NCI-H1048 (cell line): ENCODE data around the gene AK8.

Experiments
- DNase-seq: peaks from one replicate; lab custom pipeline; 2025; lab: John Stamatoyannopoulos, UW

Gene AK8, protein sequence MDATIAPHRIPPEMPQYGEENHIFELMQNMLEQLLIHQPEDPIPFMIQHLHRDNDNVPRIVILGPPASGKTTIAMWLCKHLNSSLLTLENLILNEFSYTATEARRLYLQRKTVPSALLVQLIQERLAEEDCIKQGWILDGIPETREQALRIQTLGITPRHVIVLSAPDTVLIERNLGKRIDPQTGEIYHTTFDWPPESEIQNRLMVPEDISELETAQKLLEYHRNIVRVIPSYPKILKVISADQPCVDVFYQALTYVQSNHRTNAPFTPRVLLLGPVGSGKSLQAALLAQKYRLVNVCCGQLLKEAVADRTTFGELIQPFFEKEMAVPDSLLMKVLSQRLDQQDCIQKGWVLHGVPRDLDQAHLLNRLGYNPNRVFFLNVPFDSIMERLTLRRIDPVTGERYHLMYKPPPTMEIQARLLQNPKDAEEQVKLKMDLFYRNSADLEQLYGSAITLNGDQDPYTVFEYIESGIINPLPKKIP

DNA sequence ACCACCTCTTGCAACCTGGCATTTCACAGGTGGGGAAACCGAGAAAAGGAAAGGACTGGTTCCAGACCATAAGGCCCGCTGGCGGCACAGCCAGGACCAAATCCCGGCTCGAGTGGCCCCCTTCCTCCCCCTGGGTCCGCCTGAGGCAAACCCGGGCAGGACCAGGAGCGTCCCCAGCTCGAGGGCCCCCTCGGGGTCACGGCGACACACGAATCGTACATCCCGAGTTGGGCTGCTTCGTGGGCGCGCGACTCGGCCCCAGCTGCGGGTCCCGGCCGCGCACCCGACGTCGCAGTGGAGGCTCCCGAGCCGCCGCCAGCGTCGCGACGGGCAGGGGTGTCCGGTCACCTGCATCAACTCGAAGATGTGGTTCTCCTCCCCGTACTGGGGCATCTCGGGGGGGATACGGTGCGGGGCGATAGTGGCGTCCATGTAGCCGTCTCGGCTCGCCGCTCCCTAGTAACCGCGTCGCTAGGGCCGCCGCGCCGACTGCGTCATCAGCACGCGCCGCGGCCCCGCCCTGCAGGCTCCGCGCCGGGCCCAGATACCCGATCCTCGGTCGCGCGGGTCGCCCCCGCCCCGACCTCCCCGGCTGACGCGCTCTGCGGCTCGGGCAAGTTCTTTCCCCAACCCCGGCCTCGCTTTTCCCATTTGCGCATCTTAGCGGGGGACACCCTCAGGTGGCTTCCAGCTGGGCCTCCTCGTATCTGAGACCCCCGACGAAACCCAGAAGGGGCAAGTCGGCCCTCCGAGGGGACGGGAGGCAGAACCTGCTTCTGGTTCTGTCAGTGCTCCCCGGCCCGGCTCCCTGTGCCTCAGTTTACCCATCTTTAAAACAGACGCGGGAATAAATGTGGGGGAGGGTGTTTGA, at the start of gene AK8:
AK8 (minus strand) TSS at position 461 of the 871 bp plus-strand sequence; CDS start at position 432, 29 bp downstream.
- peak; percentile 47 for DNase-seq

DNA sequence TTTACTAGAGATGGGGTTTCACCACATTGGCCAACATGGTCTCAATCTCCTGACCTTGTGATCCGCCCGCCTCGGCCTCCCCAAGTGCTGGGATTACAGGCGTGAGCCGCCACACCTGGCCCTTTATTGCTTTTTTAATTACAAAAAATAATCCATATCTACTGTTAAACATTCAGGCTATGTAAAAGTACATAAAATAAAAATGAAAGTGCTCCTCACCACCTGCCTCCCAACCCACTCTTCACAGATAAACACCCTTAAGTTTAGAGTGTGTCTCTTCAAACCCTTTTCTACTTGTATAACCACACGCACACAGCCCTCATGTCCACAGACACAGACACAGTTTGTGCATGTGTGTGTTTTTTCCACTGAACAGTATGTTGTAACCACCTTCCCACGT, 49.6 kb upstream of the AK8 start:
- no peak for DNase-seq

DNA sequence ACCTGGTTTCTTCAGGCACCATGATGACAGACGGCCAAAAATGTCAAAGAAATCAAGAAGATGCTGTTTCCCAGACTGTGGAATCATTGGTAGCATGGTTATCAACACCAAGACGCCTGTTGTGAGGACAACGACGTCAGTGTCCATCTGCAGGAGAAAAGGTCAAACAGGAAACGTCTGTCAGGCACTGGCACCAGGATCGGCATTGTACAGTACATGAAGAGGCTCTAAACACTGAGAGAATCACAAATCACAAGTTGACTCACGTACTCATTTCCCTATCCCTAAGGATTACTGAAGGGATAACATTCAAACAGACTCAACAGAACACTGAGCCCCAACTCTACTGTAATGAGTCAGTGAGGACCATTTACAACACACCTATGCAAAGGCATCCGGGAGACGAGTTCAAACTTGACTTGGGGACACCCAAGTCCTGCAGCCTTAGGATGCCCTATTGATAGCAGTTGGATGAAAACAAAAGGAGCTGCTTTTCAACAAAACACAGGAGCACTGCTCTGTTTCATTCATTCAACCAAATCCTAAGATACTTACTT, 45.3 kb upstream of the AK8 start:
- no peak for DNase-seq

DNA sequence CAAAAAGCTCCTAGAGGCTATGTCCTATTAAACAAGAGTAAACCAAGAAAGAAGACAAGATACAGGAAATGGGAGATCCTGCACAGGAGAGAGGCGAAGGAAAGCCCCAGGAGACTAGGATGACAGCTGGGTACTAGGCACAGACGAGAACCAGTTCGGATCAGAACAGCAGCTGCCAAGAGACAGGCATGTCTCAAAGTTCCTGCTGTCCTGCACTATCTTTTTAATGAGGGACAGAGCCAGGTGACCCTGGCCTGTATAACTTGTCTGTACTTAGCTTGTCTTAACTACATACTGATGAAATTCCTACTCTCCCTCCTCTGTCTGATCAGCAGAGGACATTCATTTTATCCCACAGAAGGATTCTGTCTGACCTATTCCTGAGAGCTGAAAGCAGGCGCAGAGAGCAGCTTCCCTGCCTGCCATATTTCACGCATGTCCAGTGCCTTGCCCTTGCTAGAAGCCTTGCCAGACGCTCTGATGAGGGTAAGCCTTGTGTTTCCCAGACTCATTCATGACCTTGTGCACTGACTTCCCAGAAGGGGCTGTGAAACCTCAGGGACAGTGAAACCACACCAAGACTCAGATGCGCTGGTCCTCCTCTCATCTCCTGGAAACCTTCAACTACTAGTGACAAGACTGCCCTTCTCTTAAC, 41.7 kb upstream of the AK8 start:
- DNase-seq: no peak

DNA sequence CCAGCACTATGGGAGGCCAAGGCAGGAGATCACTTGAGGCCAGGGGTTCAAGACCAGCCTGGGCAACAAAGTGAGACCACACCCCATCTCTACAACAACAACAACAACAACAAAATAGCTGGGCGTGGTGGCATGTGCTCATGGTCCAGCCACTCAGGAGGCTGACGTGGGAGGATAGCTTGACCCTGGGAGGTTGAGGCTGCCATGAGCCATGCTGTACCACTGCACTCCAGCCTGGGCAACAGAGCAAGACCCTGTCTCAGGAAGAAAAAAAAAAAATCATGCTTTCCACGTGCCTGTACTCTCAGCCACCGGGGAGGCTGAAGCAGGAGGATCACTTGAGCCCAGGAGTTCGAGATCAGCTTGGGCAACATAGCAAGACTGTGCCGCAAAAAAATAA, 36.8 kb upstream of the AK8 start:
- no peak for DNase-seq

DNA sequence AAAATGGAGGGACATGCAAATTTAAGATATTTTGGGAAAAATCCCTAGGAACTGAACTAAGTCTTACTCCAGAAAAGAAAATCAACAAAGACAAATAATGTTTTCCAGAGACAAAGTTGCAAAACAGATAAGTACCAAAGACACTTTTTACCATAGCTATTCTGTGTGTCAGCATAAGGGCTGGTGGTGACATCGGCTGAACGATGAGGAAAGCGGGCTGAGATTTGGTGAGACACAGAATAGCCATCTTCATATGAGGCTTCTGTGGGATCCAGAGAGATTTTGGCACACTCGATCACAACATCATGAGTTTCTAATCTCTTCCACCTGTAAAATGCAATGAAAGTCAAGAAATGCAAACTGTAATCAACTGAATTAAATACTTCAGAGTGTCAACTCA, 34.0 kb upstream of the AK8 start:
- DNase-seq: no peak

DNA sequence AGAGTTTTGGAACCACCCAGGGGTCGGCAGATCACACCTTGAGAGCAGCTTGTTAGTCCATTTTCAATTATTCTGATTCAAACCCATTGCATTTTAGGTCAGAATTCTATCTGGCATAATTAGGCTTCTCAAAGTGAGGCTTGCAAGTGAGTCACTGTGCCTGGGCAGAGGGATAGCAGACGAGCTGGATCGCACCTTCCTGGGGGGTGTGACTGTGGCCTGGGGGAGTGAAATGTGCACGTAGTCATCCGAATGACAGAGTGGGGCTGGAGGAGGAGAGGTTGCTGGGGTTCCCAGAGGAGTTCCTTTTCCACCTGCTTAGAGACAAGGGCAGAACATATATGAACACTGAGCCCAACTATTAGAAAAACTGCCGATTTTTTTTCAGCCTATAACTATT, 32.3 kb upstream of the AK8 start:
- DNase-seq: no peak

DNA sequence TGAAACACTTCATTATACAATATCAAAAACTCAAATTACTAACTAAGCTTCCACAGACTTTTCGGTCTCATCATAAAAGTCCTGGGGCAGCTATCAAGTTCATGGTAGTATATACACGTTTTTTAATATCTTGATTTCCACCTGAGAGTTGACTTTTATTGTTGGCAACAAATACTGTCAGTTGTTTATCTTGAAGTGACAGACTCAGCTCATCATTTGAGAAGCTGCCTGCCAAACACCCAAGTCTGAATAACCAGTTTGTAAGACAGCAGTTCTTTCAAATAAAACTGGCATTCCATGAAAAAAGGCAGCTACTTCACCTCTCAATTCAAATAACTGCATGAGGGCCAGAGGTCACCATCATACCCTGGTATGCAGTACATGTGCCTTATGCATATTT, 31.2 kb upstream of the AK8 start:
- no peak for DNase-seq

DNA sequence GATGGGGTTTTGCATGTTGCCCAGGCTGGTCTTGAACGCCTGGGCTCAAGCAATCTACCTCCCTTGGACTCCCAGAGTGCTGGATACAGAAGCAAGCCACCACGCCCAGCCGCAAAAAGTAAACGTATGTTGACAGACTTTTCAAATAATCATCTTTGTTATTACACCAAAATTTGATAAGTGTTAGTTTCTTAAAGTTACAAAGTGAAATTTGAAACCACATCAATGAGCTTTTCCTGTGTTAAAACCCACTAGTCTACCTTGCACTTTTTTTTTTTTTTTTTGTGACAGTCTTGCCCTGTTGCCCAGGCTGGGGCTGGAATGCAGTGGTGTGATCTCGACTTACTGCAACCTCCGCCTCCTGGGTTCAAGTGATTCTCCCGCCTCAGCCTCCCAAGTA, 30.6 kb upstream of the AK8 start:
- no peak for DNase-seq

DNA sequence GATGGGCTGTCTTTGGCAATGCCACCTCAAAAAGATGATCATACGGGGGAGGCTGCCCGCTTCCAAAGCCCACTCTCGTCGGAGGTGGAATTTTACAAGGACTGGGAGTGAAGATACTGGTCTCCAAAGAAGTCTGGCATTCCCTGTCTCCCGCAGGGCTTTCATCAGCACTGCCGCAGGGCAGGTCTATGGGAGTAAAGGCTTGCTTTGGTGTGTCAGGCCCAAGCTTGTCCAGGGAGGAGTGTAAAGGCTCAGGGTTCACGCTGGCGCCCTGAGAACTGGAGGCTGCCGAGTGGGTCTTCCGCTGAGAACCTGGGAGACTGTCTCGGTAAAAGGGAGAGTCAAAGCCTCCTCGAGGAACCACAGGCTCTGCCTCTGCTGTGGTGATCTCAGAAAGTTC, 27.6 kb upstream of the AK8 start:
- no peak for DNase-seq

DNA sequence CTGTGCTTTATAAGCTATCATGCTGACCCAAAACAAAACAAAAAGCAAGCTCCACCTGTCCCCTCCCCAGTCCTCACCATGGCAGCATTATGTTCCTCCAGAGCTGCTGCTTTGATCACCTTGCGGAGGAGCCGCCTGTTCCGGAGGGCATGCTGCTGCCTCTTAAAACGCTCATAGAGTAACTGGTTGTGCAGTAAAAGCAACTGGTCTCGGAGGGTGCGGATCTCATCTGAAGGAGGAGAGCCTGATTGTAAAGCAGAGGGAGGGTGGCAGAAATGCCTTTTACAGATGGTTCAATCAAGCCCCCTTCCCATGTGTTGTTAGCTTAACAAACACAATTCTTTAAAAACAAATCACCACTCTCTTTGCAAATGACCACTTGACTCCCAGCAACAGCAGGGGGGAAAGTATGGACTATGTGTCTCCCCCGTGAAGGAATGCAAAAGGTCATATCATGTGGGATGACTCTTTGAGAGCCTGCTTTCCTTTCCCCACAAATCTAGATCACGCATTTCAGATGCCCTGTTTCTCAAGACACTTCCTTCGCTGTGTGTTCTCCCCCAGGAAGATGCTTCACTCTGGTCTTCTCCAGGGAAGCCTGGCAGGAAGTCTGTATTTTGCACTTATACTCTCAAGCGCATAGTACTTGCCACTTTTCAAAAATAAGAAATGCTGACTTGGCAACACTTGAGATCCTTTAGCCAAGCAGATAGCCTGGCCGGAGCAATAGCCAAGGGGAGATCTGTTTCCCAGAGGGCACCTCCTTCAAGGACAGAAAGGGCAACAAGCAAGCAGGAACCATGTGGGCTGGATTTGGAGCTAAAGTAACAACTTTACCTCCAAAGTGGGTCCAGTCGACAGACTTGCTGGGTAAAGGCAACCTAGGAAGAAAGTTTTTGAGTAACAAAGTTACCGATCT, 25.7 kb upstream of the AK8 start:
- no peak for DNase-seq

DNA sequence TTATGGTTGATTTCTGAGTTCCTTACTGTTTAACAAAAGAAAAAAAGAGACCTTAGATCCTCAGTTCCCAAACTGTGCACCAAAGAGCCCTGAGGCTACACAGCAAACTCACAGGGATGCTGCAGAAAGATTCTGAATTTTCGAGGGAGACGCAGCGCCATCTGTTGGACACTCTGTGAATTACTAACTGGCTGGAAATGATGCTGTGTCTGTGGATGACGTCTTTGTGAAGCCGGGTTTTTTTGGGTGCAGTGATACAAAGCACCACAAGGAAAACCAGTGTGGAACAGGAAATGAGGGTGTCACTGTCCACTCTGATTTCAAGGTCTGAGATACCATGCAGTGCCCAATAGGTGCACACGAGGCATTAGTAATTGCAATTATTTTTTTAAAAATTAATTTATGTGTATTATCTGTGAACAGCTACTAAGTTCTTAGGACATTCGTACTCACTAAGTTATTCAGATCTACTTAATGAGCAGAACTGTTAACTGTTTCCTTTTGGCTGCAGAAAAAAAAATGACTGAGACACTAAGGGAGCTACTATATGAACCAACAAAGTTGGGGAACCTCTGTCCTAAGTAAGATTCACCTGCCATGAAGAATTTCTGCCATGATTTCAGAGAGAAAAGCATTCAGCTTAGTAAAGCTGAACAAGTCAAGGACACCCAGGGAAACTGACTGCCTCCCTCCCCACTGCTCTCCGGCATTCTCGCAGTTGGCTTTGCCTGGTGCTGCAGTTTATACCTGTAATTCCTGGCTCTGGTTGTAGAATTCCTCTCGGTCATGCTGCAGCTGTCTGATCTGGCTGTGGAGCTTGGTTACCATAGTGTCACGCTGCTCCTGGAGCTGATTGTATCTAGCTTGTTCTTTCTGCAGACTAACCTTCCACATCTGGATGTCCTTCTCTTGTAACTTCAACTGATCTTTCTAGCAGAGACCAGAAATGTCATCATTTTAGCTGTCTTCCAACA, 24.1 kb upstream of the AK8 start:
- peak; percentile 40 for DNase-seq

DNA sequence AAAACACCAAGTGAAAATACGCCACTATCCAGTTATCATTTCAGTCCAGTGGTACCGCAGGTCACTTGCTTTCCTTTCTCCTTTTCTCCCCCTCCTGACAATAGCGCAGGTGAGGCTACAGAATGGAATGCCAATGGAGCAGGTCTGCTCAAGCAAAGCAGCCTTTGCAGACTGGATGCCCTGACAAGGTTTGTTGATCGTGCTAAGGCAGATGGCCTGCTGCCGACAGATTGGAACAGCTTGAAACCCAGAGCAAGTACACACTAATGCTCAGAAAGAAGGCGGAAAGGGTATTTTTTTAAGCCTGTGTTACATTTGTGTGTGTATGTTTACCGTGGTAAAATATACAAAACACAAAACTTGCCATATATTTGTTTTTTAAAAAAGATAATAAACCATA, 20.0 kb upstream of the AK8 start:
- DNase-seq: no peak

DNA sequence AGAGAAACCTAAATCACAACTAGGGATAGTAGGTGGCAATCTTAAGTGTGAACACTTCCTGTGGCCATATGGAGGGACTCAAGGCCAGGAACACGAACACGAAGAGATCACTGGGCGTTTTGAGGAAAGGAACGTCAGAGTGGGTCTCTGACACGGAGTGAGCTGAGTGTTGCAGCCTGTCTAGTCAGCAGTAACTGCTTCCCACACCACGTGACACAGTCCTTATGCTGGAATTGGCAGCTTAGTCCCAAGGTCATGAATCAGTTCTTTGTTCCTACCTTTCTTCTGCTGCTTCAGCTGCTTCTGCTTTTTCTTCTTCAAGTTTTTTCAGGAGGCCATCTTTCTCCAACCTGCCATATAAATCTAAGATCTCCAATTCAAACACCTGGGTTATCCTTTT, 18.8 kb upstream of the AK8 start:
- no peak for DNase-seq

DNA sequence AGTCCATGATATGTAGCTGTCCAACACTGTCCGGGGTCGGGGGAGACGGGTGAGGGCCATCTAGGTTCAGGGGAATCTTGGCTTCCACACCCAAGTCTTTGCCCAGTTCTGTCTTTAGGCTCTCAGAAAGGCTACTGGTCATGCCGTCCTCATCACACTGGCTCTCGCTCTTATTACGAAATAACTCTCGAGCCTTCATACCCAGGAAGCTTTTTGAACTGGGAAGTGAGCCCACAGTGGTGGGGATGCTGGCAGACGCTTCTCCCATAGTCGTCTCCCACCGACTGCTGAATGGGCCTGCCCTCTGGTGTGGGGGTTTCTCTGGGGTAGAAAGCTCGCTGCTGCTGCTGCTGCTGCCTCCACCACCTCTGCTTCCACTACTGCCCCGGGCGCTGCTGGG, 18.2 kb upstream of the AK8 start:
- no peak for DNase-seq

DNA sequence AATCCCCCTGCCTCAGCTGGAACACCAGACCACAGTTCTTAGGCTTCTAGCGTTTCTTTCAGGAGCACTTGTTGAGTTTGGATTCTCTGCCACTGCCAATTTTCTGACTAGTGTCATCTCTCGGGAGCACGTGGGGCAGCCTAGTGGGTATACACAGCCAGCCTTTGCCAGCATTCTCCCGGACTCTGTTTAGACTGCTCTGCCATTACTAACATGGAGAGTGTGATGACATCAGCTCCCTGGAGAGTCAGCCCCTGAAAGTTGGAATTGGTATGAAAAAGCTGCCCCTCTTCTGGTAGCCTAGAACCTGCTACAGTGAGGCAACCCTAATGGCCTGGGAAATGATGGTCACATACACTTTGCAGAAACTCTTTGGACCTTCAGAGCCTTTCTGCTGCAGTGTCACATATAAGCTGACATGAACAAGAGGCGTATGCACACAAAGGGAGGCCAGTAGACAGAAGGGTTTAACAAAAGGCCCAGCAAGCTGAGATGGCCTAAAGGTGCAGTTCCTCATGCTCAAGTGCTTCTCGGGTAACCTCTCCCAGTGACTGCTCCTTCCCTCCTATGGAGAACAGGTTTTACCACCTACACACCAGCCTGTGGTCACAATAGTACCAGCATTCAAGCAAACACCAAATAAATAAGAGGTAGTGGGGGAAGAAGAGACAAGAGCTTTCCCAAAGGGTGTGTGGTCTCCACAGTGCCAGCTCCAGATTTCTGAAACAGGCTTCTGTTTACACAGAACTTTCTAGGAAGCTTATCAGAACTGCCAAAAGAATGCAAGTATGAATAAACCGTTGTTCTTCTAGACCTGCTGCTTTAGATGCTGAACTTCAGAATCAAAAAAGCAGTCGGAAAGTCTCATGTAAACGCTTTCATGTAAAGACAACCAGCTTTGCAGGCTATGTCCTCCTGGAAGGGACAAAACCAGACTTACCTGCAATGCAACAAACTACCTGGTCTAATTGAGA, 17.1 kb upstream of the AK8 start:
- no peak for DNase-seq

DNA sequence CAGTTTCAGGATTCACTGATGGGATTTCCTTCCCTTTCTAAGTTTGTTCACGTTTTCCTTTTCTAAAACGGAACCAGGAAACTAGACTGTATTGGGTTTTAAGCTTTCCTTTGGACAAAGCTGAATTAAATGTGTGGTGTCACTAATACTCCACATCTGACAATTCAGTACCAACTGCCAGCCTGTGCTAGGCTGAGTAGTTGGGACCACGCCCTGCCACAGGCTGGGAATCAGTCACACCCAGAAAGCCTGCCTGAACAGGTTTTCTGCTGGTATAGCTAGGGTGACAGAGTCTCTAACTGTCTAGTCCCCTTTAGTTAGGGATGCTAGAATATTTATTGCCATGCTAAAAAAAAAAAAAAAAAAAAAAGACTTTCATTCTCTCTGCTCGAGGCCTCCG, 16.3 kb upstream of the AK8 start:
- no peak for DNase-seq

DNA sequence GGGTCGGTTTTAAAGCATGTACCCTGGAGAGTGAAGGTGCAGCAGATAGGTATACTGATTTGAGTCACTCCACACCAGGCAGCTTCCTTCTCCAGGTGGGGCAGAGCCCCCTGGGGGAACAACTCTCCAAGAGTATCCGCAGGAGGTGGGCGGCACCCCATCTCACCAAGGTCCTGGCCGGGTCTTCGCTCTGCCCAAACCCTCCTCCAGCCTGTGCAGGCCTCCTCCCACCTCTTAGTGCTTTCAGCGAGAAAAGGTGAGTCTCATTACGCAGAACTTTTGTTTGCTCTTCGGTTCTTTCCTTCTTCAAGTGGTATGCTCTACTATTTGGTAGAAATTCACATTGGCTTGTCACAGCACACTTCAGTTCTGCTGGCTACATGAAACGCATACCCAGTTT, 14.3 kb upstream of the AK8 start:
- no peak for DNase-seq

DNA sequence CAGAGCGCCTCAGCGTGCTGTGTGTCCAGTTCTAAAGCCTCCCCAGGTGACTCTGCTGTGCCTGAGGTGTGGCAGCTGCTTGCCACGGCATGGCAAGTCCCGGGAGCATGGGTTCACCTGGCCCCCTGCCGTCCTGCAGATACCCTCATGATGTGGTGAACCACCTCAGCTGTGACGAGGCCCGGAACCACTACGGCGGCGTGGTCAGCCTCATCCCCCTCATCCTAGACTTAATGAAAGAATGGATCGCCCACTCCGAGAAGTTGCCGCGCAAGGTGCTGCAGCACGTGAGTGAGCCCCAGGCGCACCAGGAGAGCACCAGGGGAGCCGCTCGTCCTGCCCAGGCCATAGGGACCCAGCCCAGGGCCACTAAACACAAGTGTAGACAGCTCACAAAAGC, 10.1 kb upstream of the AK8 start:
- DNase-seq: no peak
